ENCODE data around the gene GLRX5.

- TF ChIP-seq RFX5 (IDR thresholded peaks at IDR 0.05) (no peak), CTCF (IDR thresholded peaks at IDR 0.05) (no peak), JUN (IDR thresholded peaks at IDR 0.05) (no peak), PBX3 (IDR thresholded peaks at IDR 0.05) (no peak), KDM1A (IDR thresholded peaks at IDR 0.05; ENCODE audit: low read depth) (no peak), POLR2A (IDR thresholded peaks at IDR 0.05; ENCODE audit: low read length) (no peak), MAX (IDR thresholded peaks at IDR 0.05) (no peak), CHD4 (IDR thresholded peaks at IDR 0.05; ENCODE audit: borderline replicate concordance) (no peak)
Observed at GRCh38 chr14:95585953-95586620, 51.2 kb downstream of the GLRX5 start.
